Stimulated activated CD4-positive, alpha-beta T cell treated with anti-CD3 and anti-CD28 coated beads, Interleukin-4, amount 100 ng/mL, for 4 hours (primary cell): Measurements from ENCODE around the gene CASKIN2.

Experiments
- DNase-seq, 2 experiments: peaks; one replicate each; pipeline ENCODE4 v3.0.0-alpha.2; 2020

Gene CASKIN2

DNA sequence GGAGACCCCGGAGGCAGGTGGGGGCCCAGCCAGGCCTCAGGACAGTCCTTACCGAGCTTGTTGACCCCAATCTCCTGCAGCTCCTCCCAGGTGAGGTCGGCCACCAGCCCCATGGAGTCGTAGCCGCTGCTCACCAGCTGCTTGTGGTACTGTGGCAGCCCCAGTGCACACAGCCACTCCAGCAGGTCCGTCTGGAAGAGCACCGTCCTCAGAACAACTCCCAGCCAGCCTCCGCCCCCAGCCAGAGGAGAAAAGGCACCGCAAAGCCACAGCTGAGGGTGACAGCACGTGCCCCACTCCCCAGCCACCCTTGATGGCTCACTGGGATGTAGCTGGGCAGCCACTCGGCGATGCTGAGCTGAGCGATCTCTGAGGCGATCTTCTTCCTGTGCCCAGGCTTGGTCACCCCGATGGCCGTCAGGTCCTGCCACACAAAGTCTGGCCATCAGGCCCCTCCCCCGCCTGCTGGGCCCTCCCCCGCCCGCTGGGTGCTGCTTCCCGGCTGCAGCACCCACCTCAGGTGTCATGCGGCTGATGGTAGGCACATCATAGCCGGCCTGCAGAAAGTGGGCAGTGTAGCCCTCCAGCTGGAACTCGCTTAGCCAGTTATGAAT lies 11.9 kb downstream of the CASKIN2 start:
- DNase-seq: no peak

DNA sequence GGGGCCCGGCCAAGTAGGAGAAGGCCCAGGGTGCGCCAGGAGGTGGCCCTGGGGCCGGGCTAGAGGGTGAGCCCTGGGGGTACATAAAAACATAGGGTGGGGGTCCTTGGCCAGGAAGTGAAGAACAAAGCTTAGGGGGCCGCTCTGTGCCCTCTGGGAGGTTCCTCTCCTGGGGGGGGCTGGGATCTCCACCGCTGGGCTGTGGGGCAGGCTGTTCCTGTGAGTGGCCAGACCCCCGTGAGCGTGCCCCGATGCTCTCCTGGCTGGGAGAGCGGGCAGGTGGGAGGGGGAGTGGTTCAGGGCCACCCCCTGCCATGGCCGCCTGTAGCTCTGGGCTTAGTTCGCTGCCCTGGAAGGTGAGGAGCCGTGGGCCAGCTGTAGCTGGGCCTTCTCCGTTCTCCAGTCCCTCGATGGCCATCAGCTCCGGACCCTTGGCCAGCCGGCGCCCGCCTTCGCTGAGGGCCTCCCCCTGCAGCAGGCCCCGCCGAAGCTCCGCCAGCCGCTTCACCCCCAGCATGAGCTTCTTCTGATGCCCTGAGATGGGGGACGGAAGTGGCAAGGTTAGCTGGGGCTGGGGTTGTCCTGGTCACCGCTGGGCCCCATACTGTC lies 12.5 kb downstream of the CASKIN2 start:
- no peak for DNase-seq

DNA sequence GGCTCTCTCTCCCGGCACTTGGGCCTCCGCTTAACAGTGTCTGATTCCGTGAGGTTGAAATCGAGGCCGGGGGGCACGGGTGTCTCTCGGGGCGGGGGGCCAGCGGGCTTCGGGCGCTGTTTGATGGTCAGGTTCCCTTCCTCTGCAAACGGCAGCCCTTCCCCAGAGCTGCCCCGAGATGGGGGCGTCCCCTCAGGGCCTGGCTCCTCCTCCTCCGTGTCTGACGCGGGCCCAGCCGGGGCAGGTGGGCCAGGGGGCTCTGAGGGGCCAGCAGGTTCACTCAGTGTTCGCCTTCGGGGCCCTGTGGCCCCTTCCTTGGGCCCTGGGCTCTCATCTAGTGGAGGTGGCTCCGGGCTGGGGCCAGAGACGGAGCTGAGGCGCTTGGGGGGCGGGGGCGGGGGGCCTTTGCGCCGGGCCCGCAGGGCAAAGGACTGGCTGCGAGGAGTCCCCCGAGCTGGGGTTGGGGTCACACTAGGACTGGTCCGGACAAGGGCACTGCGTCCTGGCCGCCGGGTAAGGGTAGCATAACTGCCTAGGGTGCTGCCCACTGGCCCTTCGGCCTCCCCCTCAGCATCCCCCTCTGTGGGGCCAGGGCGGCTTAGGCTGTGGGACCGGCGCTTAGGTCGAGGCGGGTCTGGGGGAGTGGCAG lies 13.1 kb downstream of the CASKIN2 start:
- no peak for DNase-seq

DNA sequence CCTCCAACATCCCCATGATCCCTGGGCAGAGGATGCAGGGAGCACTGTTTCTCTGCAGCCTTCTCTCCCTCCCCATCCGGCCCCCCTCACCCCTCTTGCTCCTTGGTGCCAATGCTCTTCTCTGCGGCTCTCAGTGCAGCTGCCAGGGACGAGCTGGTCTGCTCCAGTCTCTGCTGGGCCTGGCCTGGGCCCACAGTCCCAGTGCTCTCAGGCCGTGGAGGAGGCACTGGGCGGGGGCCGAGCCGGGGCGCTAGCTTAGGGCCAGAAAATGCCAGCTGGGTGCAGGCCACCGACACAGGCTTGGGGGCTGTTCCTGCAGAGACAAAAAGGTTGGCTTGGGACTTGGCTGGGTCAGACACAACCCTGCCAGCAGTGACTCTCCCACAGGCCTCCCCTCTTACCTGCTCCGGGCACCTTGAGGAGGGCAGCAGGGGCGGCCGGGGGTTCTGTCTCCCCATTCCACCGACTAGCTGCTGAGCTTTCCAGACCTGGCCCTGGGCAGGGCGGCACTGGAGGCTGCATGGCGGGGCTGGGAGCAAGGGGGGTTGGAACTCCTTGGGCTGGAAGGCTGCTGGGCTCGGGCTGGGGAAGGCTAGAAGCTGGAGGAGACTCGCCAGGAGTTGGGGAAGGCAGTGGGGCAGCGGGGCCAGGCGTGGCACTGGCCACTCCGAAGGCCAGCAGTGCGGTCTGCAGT lies 13.8 kb downstream of the CASKIN2 start:
- DNase-seq: no peak

DNA sequence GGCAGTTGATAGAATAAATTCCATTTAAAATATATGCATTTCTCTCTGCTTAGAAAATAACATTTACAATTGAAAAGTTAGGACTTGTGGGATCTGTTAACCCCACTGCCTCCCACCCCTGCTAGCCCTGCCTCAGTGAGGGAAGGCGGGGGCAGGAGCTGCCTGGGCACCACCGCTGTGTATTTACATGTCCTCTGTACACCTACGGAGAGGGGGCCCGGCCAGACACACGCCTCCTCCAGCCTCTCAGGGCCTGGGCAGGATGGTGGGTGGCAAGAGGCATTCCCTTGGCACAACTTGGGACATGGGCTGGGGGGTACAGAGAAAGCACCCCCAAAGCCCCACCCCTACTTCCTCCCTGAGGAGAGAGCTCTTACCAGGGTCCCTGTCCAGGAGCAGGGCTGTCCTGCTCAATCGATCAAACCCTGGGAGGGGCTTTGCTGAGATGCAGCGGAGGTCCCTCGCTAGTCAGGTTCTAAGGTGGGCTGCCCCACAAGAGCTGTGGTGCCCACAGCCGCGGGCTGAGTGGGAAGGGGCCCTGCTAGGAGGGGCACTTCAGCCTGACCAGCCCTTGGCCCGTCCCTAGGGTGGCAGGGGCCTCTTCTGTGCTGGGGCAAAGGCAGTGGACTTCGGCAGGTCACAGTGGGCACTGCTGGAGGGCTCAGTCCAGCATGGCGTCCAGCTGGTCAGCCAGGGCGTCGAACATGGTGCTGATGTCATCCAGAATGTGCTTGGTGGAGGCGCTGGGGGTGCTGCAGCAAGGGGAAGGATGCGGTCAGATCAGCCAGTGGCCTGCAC lies 14.7 kb downstream of the CASKIN2 start:
- DNase-seq: no peak

DNA sequence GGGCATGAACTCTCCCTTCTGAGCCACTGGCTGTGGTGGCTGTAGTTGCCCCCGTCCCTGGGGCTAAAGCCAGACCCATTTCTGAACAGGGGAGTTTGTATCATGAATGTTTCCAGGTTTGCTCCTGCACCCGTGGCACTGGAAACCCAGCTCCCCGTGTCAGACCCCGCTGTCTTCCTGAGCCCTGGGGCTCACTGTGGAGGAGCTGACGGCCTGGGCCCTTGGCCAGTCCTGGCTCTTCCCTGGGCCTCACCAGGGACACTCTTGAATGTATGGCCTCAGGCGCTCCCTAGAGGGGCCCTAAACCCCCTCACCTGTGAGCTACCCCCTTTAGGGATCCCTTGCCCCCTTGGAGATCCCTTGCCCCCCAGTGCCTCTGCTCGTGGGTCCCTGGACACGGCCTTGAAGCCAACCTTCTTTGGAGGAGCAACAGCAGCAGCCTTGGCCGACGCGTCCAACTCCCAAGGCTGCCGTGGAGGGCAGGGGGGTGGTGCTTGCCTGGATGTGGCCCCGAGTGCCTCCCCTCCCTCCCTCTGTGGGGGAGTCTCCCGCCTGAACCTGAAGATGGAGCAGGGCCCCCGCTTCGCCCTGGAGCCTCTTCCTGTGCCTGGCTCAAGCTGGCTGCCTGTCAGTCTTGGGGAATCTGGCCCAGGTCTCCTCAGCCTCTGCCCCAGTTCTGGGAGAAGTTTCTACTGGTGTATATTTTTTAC lies 15.9 kb downstream of the CASKIN2 start:
- no peak for DNase-seq

DNA sequence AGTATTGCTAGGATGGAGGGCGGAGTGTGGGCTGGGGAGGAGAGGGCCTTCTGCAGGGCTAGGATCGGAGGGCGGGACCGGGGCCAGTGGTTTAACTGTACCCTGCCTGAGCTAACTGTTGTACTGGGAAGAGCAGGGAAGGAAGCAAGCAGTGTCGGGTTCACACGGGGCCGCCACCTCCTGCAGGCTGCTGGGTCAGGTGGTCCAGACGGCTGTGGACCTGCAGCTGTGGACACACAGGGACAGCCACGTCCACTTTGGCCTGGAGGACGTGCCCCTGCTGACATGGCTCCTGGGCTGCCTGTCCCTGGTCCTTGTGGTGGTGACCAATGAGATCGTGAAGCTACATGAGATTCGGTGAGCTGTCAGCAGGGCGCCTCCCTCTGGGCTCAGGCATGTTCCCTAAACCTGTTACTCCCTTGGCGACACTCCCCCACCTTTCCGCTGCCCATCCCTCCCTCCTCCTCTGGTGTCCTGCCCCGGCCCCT lies 16.6 kb downstream of the CASKIN2 start:
- no peak for DNase-seq

DNA sequence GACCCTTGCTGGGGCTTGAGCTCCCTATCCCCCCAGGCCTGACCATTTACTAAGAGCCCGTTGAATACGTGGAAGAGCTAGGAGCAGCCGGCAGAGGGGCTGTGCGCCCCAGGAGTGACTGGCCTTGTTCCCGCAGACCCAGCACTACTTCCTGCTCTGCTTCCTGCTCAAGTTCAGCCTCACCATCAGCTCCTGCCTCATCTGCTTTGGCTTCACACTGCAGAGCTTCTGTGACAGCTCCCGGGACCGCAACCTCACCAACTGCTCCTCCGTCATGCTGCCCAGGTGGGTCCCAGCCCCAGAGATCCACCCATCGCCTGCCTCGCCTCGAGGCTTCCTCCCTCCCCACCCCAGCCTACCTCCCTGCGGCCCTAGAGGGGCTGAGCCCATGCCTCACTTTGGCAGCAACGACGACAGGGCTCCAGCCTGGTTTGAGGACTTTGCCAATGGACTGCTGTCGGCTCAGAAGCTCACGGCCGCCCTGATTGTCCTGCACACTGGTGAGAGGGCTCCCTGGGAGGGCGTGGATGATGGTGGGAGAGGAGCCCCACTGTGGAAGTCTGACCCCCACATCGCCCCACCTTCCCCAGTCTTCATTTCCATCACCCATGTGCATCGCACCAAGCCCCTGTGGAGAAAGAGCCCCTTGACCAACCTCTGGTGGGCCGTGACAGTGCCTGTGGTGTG lies 17.2 kb downstream of the CASKIN2 start:
- DNase-seq: no peak

DNA sequence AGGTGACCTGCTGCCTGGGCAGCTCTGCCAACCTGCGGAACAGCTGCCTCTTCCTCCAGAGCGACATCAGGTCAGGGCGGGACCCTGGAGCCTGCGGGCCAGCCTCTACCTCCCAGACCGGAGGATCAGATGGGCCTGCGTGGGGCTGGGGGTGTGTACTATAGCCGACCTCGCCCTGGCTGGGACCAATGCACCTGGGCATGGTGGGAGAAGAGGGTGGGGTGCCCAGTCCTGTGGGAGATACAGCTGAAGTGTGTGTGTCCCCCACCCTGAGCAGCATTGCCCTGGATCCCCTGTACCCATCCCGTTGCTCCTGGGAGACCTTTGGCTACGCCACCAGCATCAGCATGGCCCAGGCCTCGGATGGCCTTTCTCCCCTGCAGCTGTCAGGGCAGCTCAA lies 19.3 kb downstream of the CASKIN2 start:
- no peak for DNase-seq

DNA sequence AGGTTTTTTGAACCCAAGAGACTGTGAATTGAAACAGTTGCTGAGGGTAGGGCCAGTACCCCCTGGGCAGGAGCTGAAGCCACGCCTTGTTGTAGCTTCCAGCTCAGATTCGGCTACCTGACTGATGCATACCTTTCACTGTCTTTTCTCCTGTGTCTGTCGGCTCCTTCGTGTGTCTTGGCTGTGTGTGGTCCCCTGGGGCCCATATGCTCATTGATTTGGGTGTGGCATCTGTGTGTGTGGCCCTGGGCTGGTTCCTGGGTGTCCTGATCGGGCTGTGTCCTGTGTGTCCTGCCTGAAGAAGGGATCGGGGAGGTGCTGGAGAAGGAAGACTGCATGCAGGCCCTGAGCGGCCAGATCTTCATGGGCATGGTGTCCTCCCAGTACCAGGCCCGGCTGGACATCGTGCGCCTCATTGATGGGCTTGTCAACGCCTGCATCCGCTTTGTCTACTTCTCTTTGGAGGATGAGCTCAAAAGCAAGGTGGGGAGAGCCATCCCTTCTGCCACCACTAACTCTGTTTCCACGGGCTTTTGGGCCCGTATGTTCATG lies 20.9 kb downstream of the CASKIN2 start:
- DNase-seq: no peak

DNA sequence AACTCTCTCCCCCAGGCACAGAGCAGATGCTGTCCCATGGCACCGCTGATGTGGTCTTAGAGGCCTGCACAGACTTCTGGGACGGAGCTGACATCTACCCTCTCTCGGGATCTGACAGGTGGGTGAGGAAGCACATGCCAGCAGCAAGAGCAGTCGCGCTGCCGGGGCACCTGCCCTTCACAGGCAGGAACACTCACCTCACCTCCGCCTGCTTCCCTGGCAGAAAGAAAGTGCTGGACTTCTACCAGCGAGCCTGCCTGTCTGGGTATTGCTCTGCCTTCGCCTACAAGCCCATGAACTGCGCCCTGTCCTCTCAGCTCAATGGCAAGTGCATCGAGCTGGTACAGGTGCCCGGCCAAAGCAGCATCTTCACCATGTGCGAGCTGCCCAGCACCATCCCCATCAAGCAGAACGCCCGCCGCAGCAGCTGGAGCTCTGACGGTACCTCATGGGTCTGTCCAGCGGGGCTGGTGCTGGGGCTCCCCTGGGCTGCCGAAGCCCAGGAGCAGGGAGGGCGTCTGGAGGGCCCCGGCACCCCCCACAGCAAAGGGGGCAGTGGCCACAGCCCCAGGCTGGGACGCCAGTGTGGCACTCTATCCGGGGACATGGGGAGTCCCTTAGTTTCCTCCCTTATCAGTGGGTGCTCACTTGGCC lies 21.7 kb downstream of the CASKIN2 start:
- DNase-seq: no peak

DNA sequence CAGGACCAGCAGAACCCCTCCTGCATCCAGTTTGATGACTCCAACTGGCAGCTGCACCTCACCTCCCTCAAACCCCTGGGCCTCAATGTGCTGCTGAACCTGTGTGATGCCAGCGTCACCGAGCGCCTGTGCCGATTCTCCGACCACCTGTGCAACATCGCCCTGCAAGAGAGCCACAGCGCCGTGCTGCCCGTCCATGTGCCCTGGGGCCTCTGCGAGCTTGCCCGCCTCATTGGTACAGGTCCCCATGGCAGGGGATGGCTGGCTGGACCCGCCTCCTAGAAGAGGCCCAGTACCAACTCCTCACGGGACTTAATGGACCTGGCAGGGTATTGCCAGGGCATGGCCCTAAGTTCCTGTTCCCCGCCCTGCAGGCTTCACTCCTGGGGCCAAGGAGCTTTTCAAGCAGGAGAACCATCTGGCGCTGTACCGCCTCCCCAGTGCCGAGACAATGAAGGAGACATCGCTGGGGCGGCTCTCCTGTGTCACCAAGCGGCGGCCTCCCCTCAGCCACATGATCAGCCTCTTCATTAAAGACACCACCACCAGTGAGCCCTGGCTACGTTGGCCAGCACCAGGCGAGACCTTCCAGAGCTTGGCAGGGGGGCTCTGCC lies 22.7 kb downstream of the CASKIN2 start:
- no peak for DNase-seq

DNA sequence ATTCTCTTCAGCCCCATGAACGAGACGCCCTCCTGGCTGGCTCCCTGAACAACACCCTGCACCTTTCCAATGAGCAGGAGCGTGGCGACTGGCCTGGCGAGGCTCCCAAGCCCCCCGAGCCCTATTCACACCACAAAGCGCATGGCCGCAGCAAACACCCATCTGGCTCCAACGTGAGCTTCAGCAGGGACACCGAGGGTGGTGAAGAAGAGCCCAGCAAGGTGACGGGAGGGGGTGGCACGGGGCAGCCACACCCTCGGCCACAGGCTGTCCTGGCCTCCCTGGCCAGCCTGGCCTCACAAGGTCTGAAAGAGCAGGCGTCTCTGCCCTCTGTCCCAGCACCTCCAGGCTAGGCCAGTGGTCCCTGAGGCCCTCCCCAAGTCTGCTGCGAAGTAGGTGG lies 23.7 kb downstream of the CASKIN2 start:
- no peak for DNase-seq

DNA sequence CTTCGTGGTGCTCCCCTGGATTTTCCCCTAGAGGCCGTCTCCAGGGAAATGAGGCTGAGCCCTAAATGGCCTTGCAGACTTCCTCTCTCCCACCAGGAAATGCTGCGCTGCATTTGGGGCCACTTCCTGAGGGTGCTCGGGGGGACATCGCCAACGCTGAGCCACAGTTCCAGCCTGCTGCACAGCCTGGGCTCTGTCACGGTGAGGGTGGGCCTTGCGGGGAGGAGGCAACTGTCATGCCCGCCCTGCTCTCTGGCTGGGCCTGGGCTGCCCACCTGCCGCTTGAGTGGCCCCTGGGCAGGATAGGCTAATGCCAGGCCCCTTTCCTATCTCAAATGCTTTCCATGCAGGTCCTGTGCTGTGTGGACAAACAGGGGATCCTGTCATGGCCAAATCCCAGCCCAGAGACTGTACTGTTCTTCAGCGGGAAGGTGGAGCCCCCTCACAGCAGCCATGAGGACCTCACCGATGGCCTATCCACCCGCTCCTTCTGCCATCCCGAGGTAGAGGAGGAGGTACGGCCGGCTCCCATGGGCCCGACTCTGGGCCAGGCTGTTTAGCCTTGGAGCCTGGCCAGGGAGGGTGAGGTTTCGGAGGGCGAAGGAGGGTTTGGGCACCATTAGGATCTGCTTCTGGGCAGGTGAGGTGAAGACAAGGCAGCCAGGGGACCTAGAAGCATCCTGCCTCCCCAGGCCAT lies 24.2 kb downstream of the CASKIN2 start:
- no peak for DNase-seq

DNA sequence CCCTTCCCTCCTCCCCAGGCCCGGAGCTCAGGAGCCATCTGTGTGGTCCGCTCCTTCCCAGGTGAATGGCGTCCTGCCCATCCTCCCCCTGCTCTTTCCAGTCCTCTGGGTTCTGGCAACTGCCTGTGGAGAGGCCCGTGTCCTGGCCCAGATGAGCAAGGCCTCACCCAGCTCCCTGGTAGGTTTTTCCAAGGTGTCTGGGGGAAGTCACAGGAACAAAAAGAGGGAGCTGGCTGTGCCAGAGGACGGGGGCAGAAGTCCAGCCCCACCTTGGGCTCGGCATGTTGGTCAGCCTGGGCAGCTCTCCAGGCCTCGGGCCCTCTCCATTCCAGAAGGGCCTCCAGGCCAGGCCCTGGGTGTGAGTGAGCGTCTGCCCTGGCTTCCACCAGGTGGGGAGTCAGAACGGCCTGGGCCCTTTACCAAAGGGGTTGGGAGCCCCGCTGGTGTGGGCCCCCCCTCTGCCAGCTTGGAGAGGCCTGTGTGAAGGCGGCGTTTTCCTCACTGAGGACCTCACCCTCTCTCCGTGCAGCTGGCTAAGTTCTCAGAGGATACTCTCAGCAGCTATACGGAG lies 25.1 kb downstream of the CASKIN2 start:
- no peak for DNase-seq

DNA sequence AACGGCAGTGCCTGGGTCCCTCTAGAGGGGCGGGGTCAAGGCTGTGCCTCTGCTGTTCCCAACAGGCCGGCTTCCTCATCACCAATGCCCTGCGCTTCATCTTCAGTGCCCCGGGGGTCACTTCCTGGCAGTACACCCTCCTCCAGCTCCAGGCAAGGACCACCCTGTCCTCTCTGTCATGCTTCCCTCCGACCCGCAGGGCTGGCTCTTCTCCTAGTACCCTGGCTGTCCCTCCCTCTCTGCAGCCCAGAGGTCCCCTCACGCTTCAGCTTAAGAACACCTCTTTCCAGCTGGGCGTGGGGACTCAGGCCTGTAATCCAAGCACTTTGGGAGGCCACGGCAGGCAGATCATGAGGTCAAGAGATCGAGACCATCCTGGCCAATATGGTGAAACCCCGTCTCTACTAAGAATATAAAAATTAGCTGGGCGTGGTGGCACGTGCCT lies 25.8 kb downstream of the CASKIN2 start:
- no peak for DNase-seq

DNA sequence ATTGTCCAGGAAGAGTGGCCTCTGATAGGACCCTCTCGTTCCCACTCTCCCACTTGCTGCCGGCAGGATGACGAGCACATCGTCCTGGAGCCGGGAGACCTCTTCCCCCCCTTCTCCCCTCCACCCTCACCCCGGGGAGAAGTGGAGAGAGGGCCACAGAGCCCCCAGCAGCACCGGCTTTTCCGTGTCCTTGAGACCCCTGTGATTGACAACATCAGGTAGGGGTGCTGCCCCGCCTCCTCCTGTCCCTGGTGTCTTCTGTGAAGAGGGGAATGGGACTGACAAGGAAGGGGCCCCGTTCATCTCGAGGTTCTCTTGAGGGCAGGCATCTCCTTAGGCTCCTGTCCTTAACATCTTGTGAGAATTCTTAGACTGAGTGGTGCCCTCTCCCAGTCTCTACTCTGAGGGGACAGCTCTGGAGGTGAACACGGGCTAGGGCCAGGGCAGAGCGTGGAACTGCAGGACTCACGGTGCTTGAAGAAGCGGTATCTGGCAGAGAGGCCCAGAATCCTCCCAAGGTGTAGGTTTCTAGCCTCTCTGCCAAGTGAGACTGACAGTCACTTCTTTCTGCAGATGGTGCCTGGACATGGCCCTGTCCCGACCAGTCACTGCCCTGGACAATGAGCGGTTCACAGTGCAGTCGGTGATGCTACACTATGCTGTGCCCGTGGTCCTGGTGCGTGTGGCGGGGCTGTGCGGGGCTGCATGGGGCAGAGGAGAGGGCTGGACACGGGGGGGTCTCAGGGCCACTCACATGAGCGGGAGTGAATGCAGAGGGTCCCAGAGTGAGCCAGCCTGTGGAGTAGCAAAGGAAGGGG lies 26.4 kb downstream of the CASKIN2 start:
- DNase-seq: no peak

DNA sequence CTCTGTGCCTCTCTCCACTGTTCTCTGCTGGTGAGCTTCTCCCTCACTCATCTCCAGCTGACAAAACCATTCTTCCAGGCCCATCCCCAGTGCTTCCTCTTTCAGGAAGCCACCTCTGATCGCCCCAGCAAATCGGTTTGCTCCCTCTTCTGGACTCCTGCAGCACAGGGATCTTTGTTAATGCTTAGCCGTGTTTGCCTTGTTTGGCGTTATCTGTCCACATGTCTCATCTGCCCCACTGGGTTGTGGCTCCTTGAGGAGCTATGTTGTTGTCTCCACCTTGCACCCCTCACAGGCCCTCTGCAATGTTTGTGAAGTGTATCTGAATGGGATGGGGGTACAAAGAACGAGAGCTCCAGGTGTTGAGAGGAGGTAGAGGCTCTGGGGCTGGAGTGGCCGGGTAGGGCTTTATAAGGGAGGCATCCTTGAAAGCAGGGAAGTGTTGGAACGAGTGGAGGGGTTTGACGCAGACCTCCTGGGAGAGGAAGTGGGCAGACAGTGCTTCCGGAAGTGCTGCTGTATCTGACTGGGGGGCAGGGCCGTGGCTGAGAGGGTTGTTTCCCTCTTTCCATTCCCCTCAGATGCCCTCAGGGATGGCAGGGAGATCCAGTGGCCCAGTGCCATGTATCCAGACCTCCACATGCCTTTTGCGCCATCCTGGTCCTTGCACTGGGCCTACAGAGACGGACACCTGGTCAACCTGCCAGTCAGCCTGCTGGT lies 27.8 kb downstream of the CASKIN2 start:
- peak; percentile 7 to 15 for DNase-seq
